B cell (primary cell): ENCODE results near the gene USP7.

Experiments used
- CTCF ChIP-seq: fragments of 200-600 bp; IDR thresholded peaks from one replicate; pipeline ENCODE4 v1.8.0; 2022; ENCODE audit warnings: antibody characterized with exemption, mild to moderate bottlenecking
- EZH2 ChIP-seq: IDR thresholded peaks from 2 replicates; pipeline ENCODE4 v1.6.1; 2012; ENCODE audit warnings: borderline replicate concordance, low read depth, mild to moderate bottlenecking, moderate library complexity, low read length; ENCODE audit not compliant: insufficient read depth, poor library complexity, severe bottlenecking

- TF ChIP-seq CTCF (no peak), EZH2 (no peak)
Observed at GRCh38 chr16:9002042-9002441, 38.3 kb upstream of the USP7 start.
